ENCODE data around the gene PTGER1. TPM values are rescaled to one million over a fixed set of nuclear protein-coding genes. Genes with fewer than 3 reads are reported as not detected.

PTGER1 gene
- total and polyA plus RNA-seq, 2 donors (not counting 3 experiments of a cell fraction or from before 2014, with no cell fraction given): 0.21 to 0.40 TPM

GRCh38 chr19:14494910-14495671 lies 19.9 kb upstream of the PTGER1 start:
- POLR2A ChIA-PET: interaction anchor here (1.6 kb wide), 1 partner anchor 23 kb away, joined by 8 read pairs; the partner anchor contains the start of gene DNAJB1
- CTCF ChIA-PET: interaction anchor here (0.6 to 2.9 kb wide), 5 partner anchors 10 to 1050 kb away, joined by 3 to 13 read pairs (median 4); no protein-coding TSS in a partner anchor
- TF ChIP-seq FOS (IDR thresholded peaks at IDR 0.05; ENCODE audit: borderline replicate concordance, insufficient read depth, low read length): no peak

GRCh38 chr19:14494411-14494810 lies 19.3 kb upstream of the PTGER1 start:
- H3K27ac ChIP-seq (ENCODE audit: insufficient read depth, low read depth, low read length): no peak overlapping the region
- peaks cover 3 to 7% of the 10 kb centered on the region in 2 experiments for H3K36me3 ChIP-seq (ENCODE audit: control insufficient read depth in 2 of 2, extremely low read depth in 1 of 2, insufficient read depth in 2 of 2, low read length in 2 of 2)
- no peaks in the 10 kb centered on the region for H3K9me1 ChIP-seq (replicated peaks; ENCODE audit: control insufficient read depth, extremely low read depth, insufficient read depth, low read length)
- no peaks in the 10 kb centered on the region for H3K27me3 ChIP-seq (ENCODE audit: control insufficient read depth in 2 of 2, insufficient read depth in 2 of 2, low read length in 2 of 2)
- intact Hi-C loops (cut with micrococcal nuclease): no loop called here
- no peak overlapping the region for H2AFZ ChIP-seq (ENCODE audit: low read depth, low read length)
- DNase-seq (ENCODE audit: low read depth, low spot score): no peak
- TF ChIP-seq POLR2A (IDR thresholded peaks at IDR 0.05; ENCODE audit: low read depth, low read length) (no peak), CTCF (IDR thresholded peaks at IDR 0.05; ENCODE audit: extremely low read depth in 1 of 2, insufficient read depth in 1 of 2, low read depth in 1 of 2, low read length in 2 of 2) (no peak), MYC (IDR thresholded peaks at IDR 0.05; ENCODE audit: low read depth, low read length) (no peak), POLR2AphosphoS5 (IDR thresholded peaks at IDR 0.05; ENCODE audit: insufficient read depth, low read depth, low read length) (no peak), FOS (IDR thresholded peaks at IDR 0.05; ENCODE audit: borderline replicate concordance, insufficient read depth, low read length) (no peak), JUN (IDR thresholded peaks at IDR 0.05; ENCODE audit: borderline replicate concordance, insufficient read depth, insufficient read length, low read depth) (no peak), EZH2 (IDR thresholded peaks at IDR 0.05; ENCODE audit: borderline replicate concordance, low read depth, low read length, severe bottlenecking) (no peak), MAX (IDR thresholded peaks at IDR 0.05; ENCODE audit: insufficient read depth, insufficient read length) (no peak), GATA2 (IDR thresholded peaks at IDR 0.05; ENCODE audit: insufficient read depth, insufficient read length, low read depth, low read length) (no peak)
- CTCF ChIA-PET: no interaction called here
- FAIRE-seq: no peak
- H3K9ac ChIP-seq (replicated peaks; ENCODE audit: extremely low read depth, insufficient read depth, low read length): no peak overlapping the region
- H3K9me3 ChIP-seq (replicated peaks; ENCODE audit: control insufficient read depth, insufficient read depth, low read length): no peaks in the 10 kb centered on the region
- H3K4me3 ChIP-seq (replicated peaks in 1 of 3; ENCODE audit: insufficient read depth in 1 of 3, low read depth in 1 of 3, low read length in 3 of 3): peak overlapping the region in 1 of 3 experiments; percentile 68
- POLR2A ChIA-PET: no interaction called here
- peaks cover 23% of the 10 kb centered on the region for H3K4me1 ChIP-seq (ENCODE audit: control insufficient read depth, extremely low read depth, insufficient read depth, low read length)
- peaks cover 23% of the 10 kb centered on the region for H3K79me2 ChIP-seq (ENCODE audit: control insufficient read depth, insufficient read depth, low read length)
- no peaks in the 10 kb centered on the region for H4K20me1 ChIP-seq (replicated peaks; ENCODE audit: control insufficient read depth, extremely low read depth, insufficient read depth, low read length)
- dilution Hi-C loops (cut with MboI; ENCODE audit: extremely low pct_ligation_motif_present, low sequenced_read_pairs): no loop called here
- TSS peak; percentile 22 for BruUV-seq (replicated peaks)
- H3K4me2 ChIP-seq (ENCODE audit: insufficient read depth, low read length): peak overlapping the region; percentile 3

More at GRCh38 chr19:14494910-14495671, 19.9 kb upstream of the PTGER1 start:
- Histone ChIP-seq H3K4me1 (ENCODE audit: control insufficient read depth, extremely low read depth, insufficient read depth, low read length) (peaks cover 23% of the 10 kb centered on the region), H3K79me2 (ENCODE audit: control insufficient read depth, insufficient read depth, low read length) (peaks cover 23% of the 10 kb centered on the region), H3K4me3 (replicated peaks in 1 of 3; ENCODE audit: insufficient read depth in 1 of 3, low read depth in 1 of 3, low read length in 3 of 3) (peak overlapping the region; percentile 50 to 95 (median 68)), H4K20me1 (replicated peaks; ENCODE audit: control insufficient read depth, extremely low read depth, insufficient read depth, low read length) (no peaks in the 10 kb centered on the region), H3K4me2 (ENCODE audit: insufficient read depth, low read length) (peak overlapping the region; percentile 83), H3K27me3 (ENCODE audit: control insufficient read depth in 2 of 2, insufficient read depth in 2 of 2, low read length in 2 of 2) (no peaks in the 10 kb centered on the region), H3K36me3 (ENCODE audit: control insufficient read depth in 2 of 2, extremely low read depth in 1 of 2, insufficient read depth in 2 of 2, low read length in 2 of 2) (peaks cover 0 to 5% of the 10 kb centered on the region in 2 experiments), H3K9ac (replicated peaks; ENCODE audit: extremely low read depth, insufficient read depth, low read length) (peak overlapping the region; percentile 17), H2AFZ (ENCODE audit: low read depth, low read length) (no peak overlapping the region), H3K9me1 (replicated peaks; ENCODE audit: control insufficient read depth, extremely low read depth, insufficient read depth, low read length) (no peaks in the 10 kb centered on the region), H3K9me3 (replicated peaks; ENCODE audit: control insufficient read depth, insufficient read depth, low read length) (no peaks in the 10 kb centered on the region), H3K27ac (ENCODE audit: insufficient read depth, low read depth, low read length) (no peak overlapping the region)
- peak; percentile 54 for FAIRE-seq
- no peak for DNase-seq (ENCODE audit: low read depth, low spot score)
- no TSS peak for BruUV-seq (replicated peaks)
- dilution Hi-C loops (cut with MboI; ENCODE audit: extremely low pct_ligation_motif_present, low sequenced_read_pairs) (no loop called here), intact Hi-C loops (cut with micrococcal nuclease) (no loop called here)
